ENCODE results near the gene SPATS2L. TPM values are rescaled to one million over a fixed set of nuclear protein-coding genes. Genes with fewer than 3 reads are reported as not detected.

The SPATS2L gene
- total and polyA plus RNA-seq, 2 of the 13 experiments (the other 11 are each of a cell fraction or from before 2014, with no cell fraction given), result 154 to 212 TPM

GRCh38 chr2:200455958-200456421 lies 149.5 kb downstream of the SPATS2L start:
- H3K36me3 ChIP-seq (replicated peaks in 1 of 2; ENCODE audit: control insufficient read depth in 1 of 2, insufficient read depth in 2 of 2, low read length in 2 of 2), result peaks cover 32 to 80% of the 10 kb centered on the region in 2 experiments
- FAIRE-seq (no peak), ATAC-seq (0 out of 3 replicates have a peak, but pooled peaks have one; percentile 9), DNase-seq (ENCODE audit: low spot score) (no peak)
- no peak overlapping the region for H2AFZ ChIP-seq (ENCODE audit: low read length)
- CTCF ChIA-PET (ENCODE audit: low intra/inter-chr PET ratio, low total read pairs), result no interaction called here
- in situ Hi-C loops (cut with HindIII; ENCODE audit: extremely low pct_ligation_motif_present, low pct_unique_long_range_greater_than_20kb), result no loop called here
- 99% methylated on average over 4 of the region's 4 CpGs for WGBS (ENCODE audit: low lambda C conversion rate)
- no peaks in the 10 kb centered on the region for H3K4me1 ChIP-seq (ENCODE audit: insufficient read depth, low read length)
- no peak overlapping the region for H3K9ac ChIP-seq (ENCODE audit: insufficient read depth, low read depth, low read length)
- H3K4me3 ChIP-seq (replicated peaks in 1 of 3; ENCODE audit: insufficient read depth in 1 of 3, low read depth in 2 of 3, low read length in 3 of 3), result no peak overlapping the region
- H3K9me3 ChIP-seq (ENCODE audit: low read length), result no peaks in the 10 kb centered on the region
- no peaks in the 10 kb centered on the region for H3K27me3 ChIP-seq (ENCODE audit: control insufficient read depth in 1 of 2, insufficient read depth in 2 of 2, low read length in 2 of 2)
- TF ChIP-seq ATF6 (CRISPR knock-in tag; conservative IDR thresholded peaks at IDR 0.05) (no peak), ZNF318 (CRISPR knock-in tag; IDR thresholded peaks at IDR 0.05) (no peak), RBM22 (optimal IDR thresholded peaks at IDR 0.05; ENCODE audit: low read length) (peak; percentile 6), ZNF549 (CRISPR knock-in tag; IDR thresholded peaks at IDR 0.05) (no peak)
- POLR2A ChIA-PET, result no interaction called here
- H3K79me2 ChIP-seq (ENCODE audit: insufficient read depth, low read length), result no peaks in the 10 kb centered on the region
- H3K27ac ChIP-seq (ENCODE audit: extremely low read length, insufficient read depth, low read length), result no peak overlapping the region
- intact Hi-C loops (cut with micrococcal nuclease; ENCODE audit: unreplicated experiment), result no loop called here
- H3K4me2 ChIP-seq (ENCODE audit: low read depth, low read length), result no peak overlapping the region
- no peaks in the 10 kb centered on the region for H4K20me1 ChIP-seq (ENCODE audit: insufficient read depth, low read length)
- BruUV-seq (replicated peaks), result no TSS peak
